Measurements from ENCODE around the gene CYSTM1. TPM values are rescaled to one million over a fixed set of nuclear protein-coding genes. Genes with fewer than 3 reads are reported as not detected.
A peak's percentile ranks its signal among the peaks of the same experiment; 100 is the strongest.

CYSTM1 gene
- total and polyA plus RNA-seq, 3 experiments from 2014 or later = 11.1 to 17.3 (median 13.9) TPM

DNA sequence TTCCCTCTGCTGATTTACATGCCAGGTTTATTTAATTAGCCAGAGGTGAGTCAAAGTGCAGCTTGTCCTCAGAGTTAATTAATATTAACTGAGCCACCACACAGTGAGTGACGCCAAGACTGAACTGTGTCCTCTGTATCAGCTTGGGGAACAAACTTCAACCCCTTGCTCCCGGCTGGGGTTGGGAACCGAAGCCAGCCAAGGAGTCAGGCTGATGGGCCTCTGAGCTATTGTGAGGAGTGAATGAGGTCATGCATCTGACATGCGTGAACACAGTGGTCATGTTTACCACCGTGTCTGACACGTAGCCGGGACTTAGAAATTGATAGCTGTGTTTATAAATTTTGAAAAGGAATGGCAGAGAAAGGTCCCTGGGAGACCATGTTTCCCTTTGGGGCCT, 32.1 kb upstream of the CYSTM1 start:
- POLR2A ChIA-PET = interaction anchor here (1.5 kb wide), 1 partner anchor 28 kb away, joined by 4 read pairs; no protein-coding TSS in a partner anchor
- H3K27me3 Mint-ChIP-seq = peaks cover 12 to 17% of the 10 kb centered on the region in 2 donors

GRCh38 chr5:140143521-140144258, 31.3 kb upstream of the CYSTM1 start:
- ChIA-PET CTCF (interaction anchor here (0.8 to 6.1 kb wide), 24 partner anchors 9 to 357 kb away, joined by 3 to 116 read pairs (median 8); partner anchors contain the start of genes NRG2 and PURA), POLR2A (interaction anchor here (0.6 to 3.3 kb wide), 3 partner anchors 29 to 149 kb away, joined by 3 to 12 read pairs (median 4); no protein-coding TSS in a partner anchor)
- H3K4me3 Mint-ChIP-seq = no peak overlapping the region
- H3K36me3 Mint-ChIP-seq = peaks cover 0 to 2% (median 0%) of the 10 kb centered on the region in 3 donors
- no peaks in the 10 kb centered on the region for H3K36me3 ChIP-seq (ENCODE audit: insufficient read depth, low read length)
- H3K27me3 Mint-ChIP-seq = peaks cover 12 to 17% of the 10 kb centered on the region in 2 donors
- peak overlapping the region in 1 of 8 donors; percentile 36 for H3K27ac Mint-ChIP-seq
- H3K4me1 ChIP-seq (ENCODE audit: insufficient read depth, low read length) = peaks cover 15% of the 10 kb centered on the region
- no peaks in the 10 kb centered on the region for H3K9me3 Mint-ChIP-seq
- H3K9me3 ChIP-seq (ENCODE audit: low read length) = no peaks in the 10 kb centered on the region
- H3K27me3 ChIP-seq (ENCODE audit: insufficient read depth, low read length, poor library complexity, severe bottlenecking) = peaks cover 11% of the 10 kb centered on the region
- peaks cover 20 to 36% (median 26%) of the 10 kb centered on the region in 3 donors for H3K4me1 Mint-ChIP-seq
- no peak overlapping the region for H3K4me3 ChIP-seq (ENCODE audit: low read length)
- no peak overlapping the region for H3K27ac ChIP-seq (ENCODE audit: low read depth, low read length)
- no peak for DNase-seq

More for the DNA sequence above, 32.1 kb upstream of the CYSTM1 start:
- Mint-ChIP-seq H3K9me3 (no peaks in the 10 kb centered on the region), H3K4me1 (peaks cover 21 to 34% (median 28%) of the 10 kb centered on the region in 3 donors), H3K27ac (no peak overlapping the region), H3K36me3 (peaks cover 0 to 2% (median 0%) of the 10 kb centered on the region in 3 donors), H3K4me3 (peak overlapping the region in 1 of 7 donors; percentile 3)
- H3K27ac ChIP-seq (ENCODE audit: low read depth, low read length) = no peak overlapping the region
- H3K4me1 ChIP-seq (ENCODE audit: insufficient read depth, low read length) = peaks cover 15% of the 10 kb centered on the region
- no peak overlapping the region for H3K4me3 ChIP-seq (ENCODE audit: low read length)
- DNase-seq = no peak
- H3K36me3 ChIP-seq (ENCODE audit: insufficient read depth, low read length) = no peaks in the 10 kb centered on the region
- H3K27me3 ChIP-seq (ENCODE audit: insufficient read depth, low read length, poor library complexity, severe bottlenecking) = peaks cover 11% of the 10 kb centered on the region
- H3K9me3 ChIP-seq (ENCODE audit: low read length) = no peaks in the 10 kb centered on the region
- CTCF ChIA-PET = interaction anchor here (0.6 to 6.1 kb wide), 11 partner anchors 8 to 109 kb away, joined by 3 to 116 read pairs (median 13); partner anchors contain the start of genes NRG2 and PURA

GRCh38 chr5:140145256-140145655, 29.7 kb upstream of the CYSTM1 start:
- Mint-ChIP-seq H3K36me3 (peaks cover 0 to 2% (median 0%) of the 10 kb centered on the region in 3 donors), H3K27me3 (peaks cover 12 to 17% of the 10 kb centered on the region in 2 donors), H3K9me3 (no peaks in the 10 kb centered on the region), H3K4me3 (peak overlapping the region; percentile 20 to 69 (median 48)), H3K4me1 (peaks cover 17 to 32% (median 26%) of the 10 kb centered on the region in 3 donors), H3K27ac (peak overlapping the region in 2 of 8 donors; percentile 25 to 53)
- DNase-seq = no peak
- H3K36me3 ChIP-seq (ENCODE audit: insufficient read depth, low read length) = no peaks in the 10 kb centered on the region
- POLR2A ChIA-PET = interaction anchor here (3.3 kb wide), 1 partner anchor 38 kb away, joined by 12 read pairs; no protein-coding TSS in a partner anchor
- H3K9me3 ChIP-seq (ENCODE audit: low read length) = no peaks in the 10 kb centered on the region
- H3K4me3 ChIP-seq (ENCODE audit: low read length) = peak overlapping the region; percentile 32
- peaks cover 15% of the 10 kb centered on the region for H3K4me1 ChIP-seq (ENCODE audit: insufficient read depth, low read length)
- H3K27ac ChIP-seq (ENCODE audit: low read depth, low read length) = no peak overlapping the region
- peaks cover 11% of the 10 kb centered on the region for H3K27me3 ChIP-seq (ENCODE audit: insufficient read depth, low read length, poor library complexity, severe bottlenecking)
- CTCF ChIA-PET = interaction anchor here (0.6 to 6.1 kb wide), 22 partner anchors 11 to 358 kb away, joined by 3 to 116 read pairs (median 8); partner anchors contain the start of genes NRG2 and PURA

DNA sequence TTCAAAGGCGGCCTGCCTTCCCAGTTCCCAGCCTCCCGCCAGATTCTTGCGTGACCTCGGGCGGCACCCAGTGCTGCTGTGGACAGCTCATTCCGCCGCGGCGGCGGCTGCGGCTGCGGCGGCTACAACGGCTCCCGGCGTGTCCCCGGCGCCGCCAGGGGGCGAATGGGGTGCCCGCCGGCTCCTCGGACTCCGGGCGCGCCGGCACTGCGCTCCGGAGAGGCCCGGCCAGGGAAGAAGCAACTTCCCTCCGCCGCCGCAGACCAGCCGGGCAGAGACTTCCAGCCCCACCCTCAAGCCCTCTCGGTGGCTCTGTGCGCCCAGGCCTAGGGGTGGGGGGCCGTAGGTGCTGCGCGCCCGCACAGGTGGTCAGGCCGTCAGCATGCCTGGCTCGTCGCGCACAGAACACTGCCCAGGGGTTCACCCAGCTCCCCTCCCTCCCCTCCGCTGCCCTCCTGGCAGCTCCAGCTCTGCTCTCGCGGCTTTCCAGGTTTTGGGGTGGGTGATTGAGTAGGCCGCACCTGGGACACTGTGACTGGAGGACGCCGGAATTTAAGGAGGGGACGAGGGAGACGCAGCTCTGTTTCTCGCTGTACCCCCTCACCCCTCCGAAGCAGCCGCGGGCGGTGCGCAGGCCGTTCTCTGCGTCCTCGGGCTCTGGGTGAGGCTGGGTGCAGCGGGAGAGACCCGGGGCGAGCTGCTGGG, 29.0 kb upstream of the CYSTM1 start:
- Mint-ChIP-seq H3K27me3 (peaks cover 12 to 17% of the 10 kb centered on the region in 2 donors), H3K4me1 (peaks cover 17 to 32% (median 26%) of the 10 kb centered on the region in 3 donors), H3K9me3 (no peaks in the 10 kb centered on the region), H3K36me3 (peaks cover 0 to 2% (median 0%) of the 10 kb centered on the region in 3 donors), H3K27ac (no peak overlapping the region), H3K4me3 (peak overlapping the region in 5 of 7 donors; percentile 10 to 69 (median 48))
- Histone ChIP-seq H3K9me3 (ENCODE audit: low read length) (no peaks in the 10 kb centered on the region), H3K4me1 (ENCODE audit: insufficient read depth, low read length) (peaks cover 15% of the 10 kb centered on the region), H3K27me3 (ENCODE audit: insufficient read depth, low read length, poor library complexity, severe bottlenecking) (peaks cover 11% of the 10 kb centered on the region), H3K27ac (ENCODE audit: low read depth, low read length) (no peak overlapping the region), H3K4me3 (ENCODE audit: low read length) (peak overlapping the region; percentile 32), H3K36me3 (ENCODE audit: insufficient read depth, low read length) (no peaks in the 10 kb centered on the region)
- POLR2A ChIA-PET = interaction anchor here (3.3 kb wide), 1 partner anchor 39 kb away, joined by 12 read pairs; no protein-coding TSS in a partner anchor
- CTCF ChIA-PET = interaction anchor here (0.7 to 6.1 kb wide), 19 partner anchors 11 to 178 kb away, joined by 3 to 116 read pairs (median 7); partner anchors contain the start of genes NRG2 and PURA
- peak; percentile 31 to 56 (median 39) for DNase-seq

DNA sequence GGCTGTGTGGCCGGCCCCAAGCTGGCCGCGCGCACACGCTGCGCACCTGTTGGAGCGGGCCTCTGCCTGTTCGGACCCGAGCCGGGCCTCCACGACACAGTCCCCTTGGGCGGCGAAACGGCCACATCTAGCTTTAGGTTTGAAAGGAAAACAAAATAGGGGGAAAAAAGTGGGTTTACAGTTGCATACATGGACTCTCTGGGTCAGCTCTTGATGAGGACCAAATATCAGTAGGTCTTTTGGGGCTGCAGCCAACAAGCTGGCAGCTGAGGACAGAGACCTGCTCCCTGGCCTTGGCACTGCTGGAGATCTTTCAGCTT, 28.5 kb upstream of the CYSTM1 start:
- Mint-ChIP-seq H3K27me3 (peaks cover 12 to 17% of the 10 kb centered on the region in 2 donors), H3K4me3 (peak overlapping the region in 4 of 7 donors; percentile 7 to 44 (median 12)), H3K4me1 (peaks cover 17 to 32% (median 26%) of the 10 kb centered on the region in 3 donors), H3K27ac (no peak overlapping the region), H3K36me3 (peaks cover 0 to 2% (median 0%) of the 10 kb centered on the region in 3 donors), H3K9me3 (no peaks in the 10 kb centered on the region)
- H3K27me3 ChIP-seq (ENCODE audit: insufficient read depth, low read length, poor library complexity, severe bottlenecking) = peaks cover 11% of the 10 kb centered on the region
- H3K4me3 ChIP-seq (ENCODE audit: low read length) = no peak overlapping the region
- H3K4me1 ChIP-seq (ENCODE audit: insufficient read depth, low read length) = peaks cover 15% of the 10 kb centered on the region
- H3K9me3 ChIP-seq (ENCODE audit: low read length) = no peaks in the 10 kb centered on the region
- no peak for DNase-seq
- H3K27ac ChIP-seq (ENCODE audit: low read depth, low read length) = no peak overlapping the region
- ChIA-PET POLR2A (interaction anchor here (3.3 kb wide), 1 partner anchor 39 kb away, joined by 12 read pairs; no protein-coding TSS in a partner anchor), CTCF (interaction anchor here (1.0 to 6.1 kb wide), 11 partner anchors 11 to 178 kb away, joined by 4 to 116 read pairs (median 12); partner anchors contain the start of genes NRG2 and PURA)
- H3K36me3 ChIP-seq (ENCODE audit: insufficient read depth, low read length) = no peaks in the 10 kb centered on the region

DNA sequence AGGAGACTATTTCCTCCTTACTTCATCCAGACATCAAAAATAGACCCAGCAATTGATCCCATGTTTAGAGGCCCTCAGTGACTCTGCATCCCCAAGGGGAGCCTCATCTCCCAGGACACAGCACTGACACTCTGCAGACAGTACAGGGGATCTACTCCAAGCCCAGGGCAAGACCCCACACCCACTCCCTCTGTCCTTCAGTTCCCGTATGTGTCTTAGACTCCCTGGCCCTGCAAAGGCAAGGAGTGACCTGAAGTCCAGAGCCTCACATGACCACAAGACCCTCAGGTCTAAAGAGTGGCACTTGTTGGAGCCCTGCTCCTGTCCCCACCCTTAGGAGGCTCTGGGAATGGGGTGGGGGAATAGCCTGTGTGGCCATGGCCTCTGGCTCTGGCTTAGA, 27.5 kb upstream of the CYSTM1 start:
- no peaks in the 10 kb centered on the region for H3K9me3 Mint-ChIP-seq
- CTCF ChIA-PET = interaction anchor here (1.0 kb wide), 1 partner anchor 40 kb away, joined by 3 read pairs; no protein-coding TSS in a partner anchor
- H3K4me1 ChIP-seq (ENCODE audit: insufficient read depth, low read length) = peaks cover 15% of the 10 kb centered on the region
- no peaks in the 10 kb centered on the region for H3K36me3 ChIP-seq (ENCODE audit: insufficient read depth, low read length)
- POLR2A ChIA-PET = no interaction called here
- peaks cover 17 to 32% (median 30%) of the 10 kb centered on the region in 3 donors for H3K4me1 Mint-ChIP-seq
- peaks cover 0 to 2% (median 0%) of the 10 kb centered on the region in 3 donors for H3K36me3 Mint-ChIP-seq
- peaks cover 12 to 17% of the 10 kb centered on the region in 2 donors for H3K27me3 Mint-ChIP-seq
- H3K27ac Mint-ChIP-seq = no peak overlapping the region
- H3K27me3 ChIP-seq (ENCODE audit: insufficient read depth, low read length, poor library complexity, severe bottlenecking) = peaks cover 11% of the 10 kb centered on the region
- DNase-seq = no peak
- no peak overlapping the region for H3K4me3 ChIP-seq (ENCODE audit: low read length)
- no peaks in the 10 kb centered on the region for H3K9me3 ChIP-seq (ENCODE audit: low read length)
- H3K27ac ChIP-seq (ENCODE audit: low read depth, low read length) = no peak overlapping the region
- H3K4me3 Mint-ChIP-seq = no peak overlapping the region

- Histone ChIP-seq H3K4me1 (ENCODE audit: insufficient read depth, low read length) (peaks cover 15% of the 10 kb centered on the region), H3K4me3 (ENCODE audit: low read length) (no peak overlapping the region), H3K27me3 (ENCODE audit: insufficient read depth, low read length, poor library complexity, severe bottlenecking) (peaks cover 11% of the 10 kb centered on the region), H3K36me3 (ENCODE audit: insufficient read depth, low read length) (no peaks in the 10 kb centered on the region), H3K27ac (ENCODE audit: low read depth, low read length) (no peak overlapping the region), H3K9me3 (ENCODE audit: low read length) (no peaks in the 10 kb centered on the region)
- Mint-ChIP-seq H3K27me3 (peaks cover 12 to 17% of the 10 kb centered on the region in 2 donors), H3K36me3 (peaks cover 0 to 2% (median 0%) of the 10 kb centered on the region in 3 donors), H3K9me3 (no peaks in the 10 kb centered on the region), H3K4me1 (peaks cover 17 to 32% (median 30%) of the 10 kb centered on the region in 3 donors), H3K27ac (no peak overlapping the region), H3K4me3 (no peak overlapping the region)
- DNase-seq = no peak
- POLR2A ChIA-PET = no interaction called here
- CTCF ChIA-PET = interaction anchor here (1.0 to 1.7 kb wide), 3 partner anchors 41 to 78 kb away, joined by 3 to 5 read pairs (median 4); no protein-coding TSS in a partner anchor
Observed at GRCh38 chr5:140148508-140148907, 26.5 kb upstream of the CYSTM1 start.

All from CD8-positive, alpha-beta memory T cell (primary cell).